GM10847 (cell line): ENCODE measurements around the gene PHF3.

ENCODE experiments used
- POLR2A ChIP-seq: IDR thresholded peaks from 2 replicates; pipeline ENCODE4 v1.6.1; 2011; ENCODE audit not compliant: insufficient read length; ENCODE audit errors: extremely low read depth

The PHF3 gene, protein sequence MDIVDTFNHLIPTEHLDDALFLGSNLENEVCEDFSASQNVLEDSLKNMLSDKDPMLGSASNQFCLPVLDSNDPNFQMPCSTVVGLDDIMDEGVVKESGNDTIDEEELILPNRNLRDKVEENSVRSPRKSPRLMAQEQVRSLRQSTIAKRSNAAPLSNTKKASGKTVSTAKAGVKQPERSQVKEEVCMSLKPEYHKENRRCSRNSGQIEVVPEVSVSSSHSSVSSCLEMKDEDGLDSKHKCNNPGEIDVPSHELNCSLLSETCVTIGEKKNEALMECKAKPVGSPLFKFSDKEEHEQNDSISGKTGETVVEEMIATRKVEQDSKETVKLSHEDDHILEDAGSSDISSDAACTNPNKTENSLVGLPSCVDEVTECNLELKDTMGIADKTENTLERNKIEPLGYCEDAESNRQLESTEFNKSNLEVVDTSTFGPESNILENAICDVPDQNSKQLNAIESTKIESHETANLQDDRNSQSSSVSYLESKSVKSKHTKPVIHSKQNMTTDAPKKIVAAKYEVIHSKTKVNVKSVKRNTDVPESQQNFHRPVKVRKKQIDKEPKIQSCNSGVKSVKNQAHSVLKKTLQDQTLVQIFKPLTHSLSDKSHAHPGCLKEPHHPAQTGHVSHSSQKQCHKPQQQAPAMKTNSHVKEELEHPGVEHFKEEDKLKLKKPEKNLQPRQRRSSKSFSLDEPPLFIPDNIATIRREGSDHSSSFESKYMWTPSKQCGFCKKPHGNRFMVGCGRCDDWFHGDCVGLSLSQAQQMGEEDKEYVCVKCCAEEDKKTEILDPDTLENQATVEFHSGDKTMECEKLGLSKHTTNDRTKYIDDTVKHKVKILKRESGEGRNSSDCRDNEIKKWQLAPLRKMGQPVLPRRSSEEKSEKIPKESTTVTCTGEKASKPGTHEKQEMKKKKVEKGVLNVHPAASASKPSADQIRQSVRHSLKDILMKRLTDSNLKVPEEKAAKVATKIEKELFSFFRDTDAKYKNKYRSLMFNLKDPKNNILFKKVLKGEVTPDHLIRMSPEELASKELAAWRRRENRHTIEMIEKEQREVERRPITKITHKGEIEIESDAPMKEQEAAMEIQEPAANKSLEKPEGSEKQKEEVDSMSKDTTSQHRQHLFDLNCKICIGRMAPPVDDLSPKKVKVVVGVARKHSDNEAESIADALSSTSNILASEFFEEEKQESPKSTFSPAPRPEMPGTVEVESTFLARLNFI (N-terminal part only)

DNA sequence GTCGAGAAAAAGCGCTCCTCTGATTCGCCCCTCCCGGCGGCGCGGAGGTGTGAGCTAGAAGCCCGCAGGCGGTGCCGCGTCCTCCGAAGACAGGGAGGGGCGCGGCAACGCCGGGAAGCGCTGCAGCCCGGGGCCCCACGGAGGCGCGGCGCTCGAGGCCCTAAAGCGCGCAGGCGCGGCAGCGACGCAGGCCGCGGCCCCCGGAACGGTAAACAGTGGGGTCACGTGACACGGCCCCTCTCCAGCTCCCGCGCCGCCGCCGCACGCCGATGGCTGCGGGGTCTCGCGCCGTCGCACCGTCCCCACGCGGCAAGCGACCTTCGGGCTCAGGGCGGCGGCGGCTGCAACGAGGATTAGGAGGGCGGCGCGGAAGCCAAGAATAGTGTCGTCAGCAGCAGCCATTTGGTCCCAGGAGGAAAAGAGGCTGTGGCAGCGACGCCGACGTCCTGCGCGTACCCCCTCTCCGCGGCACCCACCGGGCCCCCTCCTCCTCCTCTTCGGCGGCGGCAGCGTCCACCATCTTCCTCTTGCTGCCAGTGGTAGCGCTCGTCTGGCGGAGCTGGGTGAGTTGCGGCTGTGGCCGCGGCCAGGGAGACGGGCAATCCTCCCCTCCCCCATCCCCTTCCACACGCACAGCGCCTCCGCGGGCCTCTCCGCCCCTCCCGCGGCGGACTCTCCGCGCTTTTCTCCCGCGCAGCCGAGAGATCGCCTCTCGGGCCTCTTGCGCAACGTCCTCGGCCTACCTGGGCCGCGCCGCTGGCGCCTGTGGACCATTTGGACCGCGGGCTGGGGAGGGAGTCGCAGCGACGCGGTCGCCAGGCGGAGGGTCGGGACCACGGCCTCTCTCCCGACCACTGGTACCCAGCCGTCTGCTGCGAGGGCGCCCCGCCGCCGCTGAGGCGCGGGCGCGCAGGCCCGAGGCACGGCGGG lies at the start of gene PHF3:
TSS of gene PHF3 (plus strand) at position 215 of the 930 bp plus-strand sequence. CDS start 10,750 bp downstream, outside the sequence.
- peak; percentile 67 for TF ChIP-seq POLR2A

DNA sequence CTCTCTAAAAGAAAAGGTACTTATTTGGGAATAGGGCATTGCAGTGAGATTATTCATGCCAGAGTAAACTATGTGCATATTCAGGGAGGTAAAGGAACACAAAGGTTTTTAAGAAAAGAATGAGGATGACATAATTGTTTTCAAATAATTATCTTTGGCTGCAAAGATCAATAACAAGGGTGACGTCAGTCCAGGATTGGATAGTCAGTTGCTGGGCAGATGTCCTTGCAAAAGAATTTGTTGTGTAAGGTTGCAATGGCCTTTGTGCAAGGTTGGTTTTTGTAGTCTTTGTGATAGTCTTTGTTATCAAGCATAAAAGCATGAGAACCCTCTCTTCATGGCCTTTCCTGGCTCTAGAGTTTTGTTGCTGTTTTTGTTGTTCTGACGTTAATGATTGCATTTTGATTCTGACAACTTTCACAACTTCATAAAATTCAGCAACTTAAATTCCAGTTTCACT lies 45.6 kb upstream of the PHF3 start:
- no peak for TF ChIP-seq POLR2A

DNA sequence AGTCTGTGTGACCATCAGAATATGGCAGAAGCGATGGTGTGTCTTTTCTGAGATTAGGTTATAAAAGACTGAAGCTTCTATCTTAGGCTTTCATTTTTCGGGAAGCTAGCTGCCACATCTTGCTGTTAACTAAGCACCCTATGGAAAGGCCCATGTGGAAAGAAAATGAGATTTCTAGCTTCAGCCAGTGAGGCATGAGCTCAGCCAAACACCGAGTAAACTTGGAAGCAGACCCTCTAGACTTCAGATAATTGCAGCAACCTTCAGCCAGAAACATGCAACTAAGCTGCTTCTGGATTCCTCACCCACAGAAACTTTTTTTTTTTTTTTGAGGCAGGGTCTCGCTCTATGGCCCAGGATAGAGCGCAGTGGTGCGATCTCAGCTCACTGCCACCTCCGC lies 42.7 kb upstream of the PHF3 start:
- no peak for TF ChIP-seq POLR2A

GRCh38 chr6:63597141-63598048 lies 38.2 kb upstream of the PHF3 start:
- no peak for TF ChIP-seq POLR2A

- no peak for TF ChIP-seq POLR2A
Measured at GRCh38 chr6:63598049-63599036, 37.3 kb upstream of the PHF3 start.

- no peak for TF ChIP-seq POLR2A
Measured at GRCh38 chr6:63599243-63599642, 36.4 kb upstream of the PHF3 start.

GRCh38 chr6:63600136-63600535 lies 35.5 kb upstream of the PHF3 start:
- no peak for TF ChIP-seq POLR2A

DNA sequence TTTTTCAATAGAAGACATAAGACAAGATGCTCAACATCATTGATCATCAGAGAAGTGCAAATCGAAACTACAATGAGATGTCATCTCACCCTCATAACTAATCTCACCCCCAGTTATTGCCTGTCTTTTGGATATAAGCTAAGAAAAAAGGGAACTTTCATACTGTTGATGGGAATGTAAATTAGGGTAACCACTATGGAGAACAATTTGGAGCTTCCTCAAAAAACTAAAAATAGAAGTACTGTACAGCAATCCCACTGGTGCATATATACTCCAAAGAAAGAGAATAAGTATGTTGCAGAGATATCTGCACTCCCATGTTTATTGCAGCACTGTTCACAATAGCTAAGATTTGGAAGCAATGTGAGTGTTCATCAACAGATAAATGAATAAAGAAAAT lies 26.4 kb upstream of the PHF3 start:
- TF ChIP-seq POLR2A, result no peak

- no peak for TF ChIP-seq POLR2A
Measured at GRCh38 chr6:63610944-63611343, 24.7 kb upstream of the PHF3 start.

DNA sequence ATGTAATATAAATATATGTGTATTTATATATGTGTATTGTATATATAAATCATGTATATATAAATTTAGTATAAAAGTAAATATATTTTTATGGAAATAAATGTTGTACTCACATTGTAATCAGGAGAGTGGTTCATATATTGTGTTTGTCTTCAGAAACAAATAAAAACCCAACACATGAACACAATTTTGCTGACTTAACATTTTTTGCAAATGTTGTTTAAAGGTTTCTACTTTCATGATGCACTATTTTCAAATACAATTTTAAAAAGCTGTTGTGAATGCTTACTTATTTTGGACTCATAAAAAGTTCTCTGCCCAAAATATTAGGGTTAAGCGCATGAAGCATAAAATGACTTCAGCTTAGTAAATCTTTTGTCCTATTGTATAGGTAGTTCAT lies 24.0 kb upstream of the PHF3 start:
- no peak for TF ChIP-seq POLR2A

DNA sequence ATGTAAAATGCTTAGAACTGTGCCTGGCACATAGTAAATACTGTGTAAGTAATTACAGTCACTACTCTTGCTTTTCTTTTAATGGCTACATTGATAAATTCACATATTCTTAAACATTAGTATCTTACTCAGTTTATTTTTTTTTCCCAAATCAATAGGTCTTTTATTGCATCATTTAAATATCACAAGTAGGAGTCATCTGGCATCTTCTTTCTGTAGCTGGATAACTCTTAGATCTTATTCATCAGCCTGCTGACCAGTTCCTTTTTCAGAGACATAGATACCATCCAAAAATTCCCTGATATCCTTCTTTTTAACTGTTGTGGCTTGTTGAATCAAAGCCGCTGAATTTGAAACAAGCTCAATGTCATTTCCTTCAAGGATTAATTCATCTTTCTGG lies 20.0 kb upstream of the PHF3 start:
- no peak for TF ChIP-seq POLR2A

DNA sequence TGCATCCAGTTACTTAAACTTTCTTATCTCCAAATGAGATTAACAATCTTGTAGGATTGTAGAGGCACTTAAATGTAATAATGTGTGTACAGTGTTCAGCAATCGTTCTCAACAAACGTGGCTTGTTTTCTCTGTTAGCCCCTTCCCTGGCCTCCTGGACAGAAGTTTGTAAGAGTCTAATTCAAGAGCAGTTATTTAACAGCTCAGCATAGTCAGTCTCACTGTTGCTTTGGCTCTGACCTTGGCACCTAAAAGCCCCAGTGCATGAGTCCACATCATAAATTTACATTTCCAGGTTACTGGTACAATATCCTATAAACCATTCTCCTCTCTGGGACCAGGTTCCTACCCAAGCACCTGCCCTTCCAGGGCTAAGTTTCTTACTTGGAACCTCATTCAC lies 11.5 kb upstream of the PHF3 start:
- TF ChIP-seq POLR2A, result no peak

- no peak for TF ChIP-seq POLR2A
Measured at GRCh38 chr6:63630466-63630865, 5.1 kb upstream of the PHF3 start.
